Lung microvascular endothelial cell (primary cell): ENCODE measurements around the gene PLA2G4F. TPM values are rescaled to one million over a fixed set of nuclear protein-coding genes. Genes with fewer than 3 reads are reported as not detected.

Source experiments
- DNase-seq, 2 donors: peaks; one replicate each; pipeline versions ENCODE4 v3.0.0 to v3.0.0-alpha.2; 2010; ENCODE audit warnings: low read depth in 2 of 2
- total RNA-seq: library from RNA; depleted of rRNA; stranded (reverse); fragments of >200 nt; gene quantifications from 2 replicates; pipeline ENCODE4 v1.2.1, GENCODE V29; 2014

Gene PLA2G4F
- not detected in 2 replicates for total RNA-seq

- no peak for DNase-seq
Measured at GRCh38 chr15:42156243-42156922, at the start of gene PLA2G4F. Gene PLA2G4F, minus strand, starts transcription at chr15:42156636. Its CDS starts 87 bp downstream, at chr15:42156549.

- DNase-seq, result no peak
Measured at GRCh38 chr15:42203891-42204290, 47.5 kb upstream of the PLA2G4F start.

GRCh38 chr15:42202653-42203052 is 46.2 kb upstream of the PLA2G4F start:
- DNase-seq, result no peak

GRCh38 chr15:42201801-42202200 is 45.4 kb upstream of the PLA2G4F start:
- no peak for DNase-seq

GRCh38 chr15:42199126-42199525 is 42.7 kb upstream of the PLA2G4F start:
- DNase-seq, result no peak

- DNase-seq, result no peak
Measured at GRCh38 chr15:42198516-42198915, 42.1 kb upstream of the PLA2G4F start.

GRCh38 chr15:42194513-42194912 is 38.1 kb upstream of the PLA2G4F start:
- peak in 1 of 2 donors; percentile 6 for DNase-seq

GRCh38 chr15:42193383-42193782 is 36.9 kb upstream of the PLA2G4F start:
- no peak for DNase-seq

- no peak for DNase-seq
Measured at GRCh38 chr15:42191610-42192346, 35.3 kb upstream of the PLA2G4F start.

GRCh38 chr15:42190370-42190769 is 33.9 kb upstream of the PLA2G4F start:
- no peak for DNase-seq

- DNase-seq, result no peak
Measured at GRCh38 chr15:42185801-42186200, 29.4 kb upstream of the PLA2G4F start.

GRCh38 chr15:42184736-42185135 is 28.3 kb upstream of the PLA2G4F start:
- no peak for DNase-seq

- peak; percentile 23 to 94 for DNase-seq
Measured at GRCh38 chr15:42184296-42184695, 27.9 kb upstream of the PLA2G4F start.

- DNase-seq, result no peak
Measured at GRCh38 chr15:42182961-42183360, 26.5 kb upstream of the PLA2G4F start.

- DNase-seq, result no peak
Measured at GRCh38 chr15:42182328-42182886, 26.0 kb upstream of the PLA2G4F start.

GRCh38 chr15:42178056-42178455 is 21.6 kb upstream of the PLA2G4F start:
- no peak for DNase-seq

- peak in 1 of 2 donors; percentile 73 for DNase-seq
Measured at GRCh38 chr15:42175671-42176070, 19.2 kb upstream of the PLA2G4F start.

- peak; percentile 32 to 82 for DNase-seq
Measured at GRCh38 chr15:42172475-42172874, 16.0 kb upstream of the PLA2G4F start.

- DNase-seq, result no peak
Measured at GRCh38 chr15:42171795-42172194, 15.4 kb upstream of the PLA2G4F start.

- peak; percentile 35 to 56 for DNase-seq
Measured at GRCh38 chr15:42171122-42171521, 14.7 kb upstream of the PLA2G4F start.

- no peak for DNase-seq
Measured at GRCh38 chr15:42166225-42166940, 9.9 kb upstream of the PLA2G4F start.

GRCh38 chr15:42165106-42165505 is 8.7 kb upstream of the PLA2G4F start:
- no peak for DNase-seq
